K562 (cell line): ENCODE data around the gene INKA2. TPM values are rescaled to one million over a fixed set of nuclear protein-coding genes. Genes with fewer than 3 reads are reported as not detected.

ENCODE experiments used
- CBFB ChIP-seq: sonication (generic); formaldehyde crosslinking; IDR thresholded peaks from 2 replicates; pipeline ENCODE4 v1.4.0; 2020; ENCODE audit warnings: mild to moderate bottlenecking, missing genetic modification reagents
- CBX1 ChIP-seq: sonication (generic); IDR thresholded peaks from 2 replicates; pipeline ENCODE4 v1.6.1; 2016; ENCODE audit warnings: antibody characterized with exemption, low read depth, mild to moderate bottlenecking
- CHCHD3 ChIP-seq: fragments of 250-450 bp; sonication (Bioruptor Pico); IDR thresholded peaks from 2 replicates; pipeline ENCODE4 v2.1.2; 2022; ENCODE audit warnings: mild to moderate bottlenecking
- COPS2 ChIP-seq: fragments of 450-650 bp; conservative IDR thresholded peaks from 2 replicates; pipeline ENCODE4 v1.6.1; 2016; ENCODE audit warnings: mild to moderate bottlenecking, moderate library complexity
- CTBP1 ChIP-seq: fragments of 450-650 bp; IDR thresholded peaks from 2 replicates; pipeline ENCODE4 v1.6.1; 2016; ENCODE audit warnings: borderline replicate concordance
- ETV1 ChIP-seq: fragments of 450-650 bp; conservative IDR thresholded peaks from 2 replicates; pipeline ENCODE4 v1.6.1; 2016; ENCODE audit warnings: missing genetic modification characterization, control low read depth, low read depth, missing compliant biosample characterization
- FOXM1 ChIP-seq, 2 experiments: fragments of 450-650 bp in 1 of 2; sonication (generic) in 1 of 2; formaldehyde crosslinking in 1 of 2; IDR thresholded peaks; 2 replicates each; pipeline versions ENCODE4 v1.6.1 to v1.9.0; 2017 to 2022; ENCODE audit warnings: low read depth in 2 of 2, mild to moderate bottlenecking in 2 of 2, missing genetic modification reagents in 1 of 2, moderate library complexity in 1 of 2
- NELFE ChIP-seq: IDR thresholded peaks from 2 replicates; pipeline ENCODE4 v1.6.1; 2011; ENCODE audit warnings: mild to moderate bottlenecking; ENCODE audit not compliant: insufficient read depth, insufficient read length
- NFIC ChIP-seq: fragments of 450-650 bp; IDR thresholded peaks from 2 replicates; pipeline ENCODE4 v1.6.1; 2017; ENCODE audit warnings: mild to moderate bottlenecking, inconsistent platforms
- NR1H2 ChIP-seq: sonication (generic); formaldehyde crosslinking; IDR thresholded peaks from 2 replicates; pipeline ENCODE4 v1.4.0; 2020; ENCODE audit warnings: mild to moderate bottlenecking, missing genetic modification reagents
- PHB ChIP-seq: fragments of 250-450 bp; sonication (Bioruptor Pico); IDR thresholded peaks from 2 replicates; pipeline ENCODE4 v1.5.0; 2021
- POLR2G ChIP-seq: fragments of 200-400 bp; formaldehyde crosslinking; IDR thresholded peaks from 2 replicates; pipeline ENCODE4 v1.6.1; 2017; ENCODE audit warnings: low read depth, mild to moderate bottlenecking, antibody characterized with exemption, low read length, moderate library complexity
- RBM25 ChIP-seq: fragments of 200-400 bp; formaldehyde crosslinking; IDR thresholded peaks from 2 replicates; pipeline ENCODE4 v1.6.1; 2018; ENCODE audit warnings: low read length, low read depth, moderate library complexity; ENCODE audit not compliant: severe bottlenecking
- THRAP3 ChIP-seq: fragments of 450-650 bp; IDR thresholded peaks from 2 replicates; pipeline ENCODE4 v1.6.1; 2016; ENCODE audit warnings: mild to moderate bottlenecking, inconsistent platforms, borderline replicate concordance
- TRIM24 ChIP-seq, 2 experiments: fragments of 450-650 bp; IDR thresholded peaks; 2 replicates each; pipeline ENCODE4 v1.6.1; 2016
- XRCC5 ChIP-seq: fragments of 200-400 bp; formaldehyde crosslinking; IDR thresholded peaks from 2 replicates; pipeline ENCODE4 v1.6.1; 2017; ENCODE audit warnings: low read depth, mild to moderate bottlenecking, low read length
- ZNF121 ChIP-seq: sonication (generic); formaldehyde crosslinking; conservative IDR thresholded peaks from 2 replicates; pipeline ENCODE4 v1.8.0; 2022; ENCODE audit warnings: missing genetic modification reagents
- polyA plus RNA-seq, 8 experiments: library from polyadenylated mRNA; depleted of rRNA in 4 of 8; stranded (reverse) in 5 of 8; unstranded in 3 of 8; fragments of >200 nt; fragmentation: Nextera tagmentation in 2 of 8; fragmentation: Illumina TruSeq in 1 of 8; extraction: Ambion mirVana in 2 of 8; extraction: Trizol in 1 of 8; gene quantifications; 2 replicates each; pipeline versions ENCODE4 v1.2.1 to v1.2.3, GENCODE V29; 2011 to 2014; ENCODE audit warnings: inconsistent platforms in 1 of 8, missing spikeins in 1 of 8
- total RNA-seq, 7 experiments: library from RNA; depleted of rRNA in 6 of 7; stranded (reverse); fragments of >200 nt in 6 of 7; fragmentation: Illumina TruSeq in 2 of 7; extraction: Trizol in 2 of 7; gene quantifications; 2 replicates each; pipeline versions ENCODE4 v1.2.1 to v1.2.3, GENCODE V29; 2011 to 2021; ENCODE audit warnings: low replicate concordance in 1 of 7
- TF ChIP-seq, protein P1 (sequence below): fragments of 450-650 bp; IDR thresholded peaks from 2 replicates; pipeline ENCODE4 v1.6.1; 2016; ENCODE audit warnings: missing biosample characterization, missing genetic modification characterization
- TF ChIP-seq, protein P2 (sequence below): fragments of 450-650 bp; formaldehyde crosslinking; IDR thresholded peaks from 2 replicates; pipeline ENCODE4 v1.4.0; 2022; ENCODE audit warnings: mild to moderate bottlenecking, moderate library complexity
- TF ChIP-seq, protein P3 (sequence below), 3 experiments: IDR thresholded peaks in 2 of 3; conservative IDR thresholded peaks in 1 of 3; 2 replicates each; pipeline ENCODE4 v1.5.1; 2011 to 2012; ENCODE audit warnings: low read length in 3 of 3, mild to moderate bottlenecking in 3 of 3, control low read depth in 2 of 3, improper control_type of control experiment in 1 of 3, inconsistent platforms in 1 of 3, low read depth in 1 of 3, mixed read lengths in 1 of 3, moderate library complexity in 1 of 3; ENCODE audit not compliant: insufficient read depth in 2 of 3
- TF ChIP-seq, protein P4 (sequence below), 2 experiments: fragments of 450-650 bp; conservative IDR thresholded peaks; 2 replicates each; pipeline ENCODE4 v1.6.1; 2017; ENCODE audit warnings: mild to moderate bottlenecking in 2 of 2, moderate library complexity in 2 of 2

The INKA2 gene
- total and polyA plus RNA-seq, 9 of the 15 experiments (the other 6 are each of a cell fraction or from before 2014, with no cell fraction given): 0.04 to 1.4 (median 0.26) TPM; not detected in 1

DNA sequence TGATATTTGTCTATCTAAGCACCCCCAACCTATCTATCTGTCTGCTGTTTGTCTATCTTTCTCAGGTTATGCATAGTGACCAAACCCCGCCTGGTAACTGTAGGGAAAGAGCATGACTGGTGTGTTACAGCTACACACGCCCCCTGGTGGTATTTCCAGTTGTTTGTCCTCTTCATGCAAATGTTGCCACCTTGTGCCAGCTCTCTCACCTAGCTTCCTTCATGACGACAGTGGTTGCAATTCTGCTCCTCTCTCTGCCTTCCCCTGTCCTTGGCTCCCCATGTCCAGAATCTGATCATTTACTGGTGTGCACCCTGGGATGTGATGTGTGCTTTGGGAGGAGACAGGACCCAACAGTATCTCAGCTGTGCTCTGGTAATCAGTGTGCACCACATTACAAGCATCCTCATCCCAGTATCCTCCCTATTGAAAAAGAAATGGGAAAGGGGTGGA, 8.1 kb upstream of the INKA2 start (continued):
- TF ChIP-seq CBX1 (peak; percentile 92; the same call in 1 of the 2 replicates), CTBP1 (peak; percentile 59; the same call in 1 of the 2 replicates), COPS2 (no peak), TRIM24 (IDR thresholded peaks at IDR 0.05) (peak; percentile 89 to 91; a peak in 2 of 4 replicates), POLR2G (no peak), CBFB (CRISPR knock-in tag) (no peak), PHB (CRISPR knock-in tag) (no peak), ZNF121 (CRISPR knock-in tag) (no peak), ETV1 (tag) (peak; percentile 25), THRAP3 (0 out of 2 replicates have a peak, but pooled peaks have one; percentile 22), RBM25 (peak; percentile 99), NELFE (no peak), CHCHD3 (CRISPR knock-in tag) (no peak), NR1H2 (0 out of 2 replicates have a peak, but pooled peaks have one; percentile 44), FOXM1 (IDR thresholded peaks at IDR 0.05; ENCODE audit: low read depth) (peak; percentile 38; the same call in 1 of the 2 replicates), FOXM1 (CRISPR knock-in tag; IDR thresholded peaks at IDR 0.05; ENCODE audit: low read depth) (no peak), NFIC (peak; percentile 34; the same call in 1 of the 2 replicates), XRCC5 (peak; percentile 86; the same call in 1 of the 2 replicates)
- TF ChIP-seq, protein P1, sequence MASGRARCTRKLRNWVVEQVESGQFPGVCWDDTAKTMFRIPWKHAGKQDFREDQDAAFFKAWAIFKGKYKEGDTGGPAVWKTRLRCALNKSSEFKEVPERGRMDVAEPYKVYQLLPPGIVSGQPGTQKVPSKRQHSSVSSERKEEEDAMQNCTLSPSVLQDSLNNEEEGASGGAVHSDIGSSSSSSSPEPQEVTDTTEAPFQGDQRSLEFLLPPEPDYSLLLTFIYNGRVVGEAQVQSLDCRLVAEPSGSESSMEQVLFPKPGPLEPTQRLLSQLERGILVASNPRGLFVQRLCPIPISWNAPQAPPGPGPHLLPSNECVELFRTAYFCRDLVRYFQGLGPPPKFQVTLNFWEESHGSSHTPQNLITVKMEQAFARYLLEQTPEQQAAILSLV (tag): peak; percentile 64; the same call in 1 of the 2 replicates
- TF ChIP-seq, protein P2, sequence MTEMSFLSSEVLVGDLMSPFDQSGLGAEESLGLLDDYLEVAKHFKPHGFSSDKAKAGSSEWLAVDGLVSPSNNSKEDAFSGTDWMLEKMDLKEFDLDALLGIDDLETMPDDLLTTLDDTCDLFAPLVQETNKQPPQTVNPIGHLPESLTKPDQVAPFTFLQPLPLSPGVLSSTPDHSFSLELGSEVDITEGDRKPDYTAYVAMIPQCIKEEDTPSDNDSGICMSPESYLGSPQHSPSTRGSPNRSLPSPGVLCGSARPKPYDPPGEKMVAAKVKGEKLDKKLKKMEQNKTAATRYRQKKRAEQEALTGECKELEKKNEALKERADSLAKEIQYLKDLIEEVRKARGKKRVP (CRISPR knock-in tag): peak; percentile 71
- TF ChIP-seq, protein P3, sequence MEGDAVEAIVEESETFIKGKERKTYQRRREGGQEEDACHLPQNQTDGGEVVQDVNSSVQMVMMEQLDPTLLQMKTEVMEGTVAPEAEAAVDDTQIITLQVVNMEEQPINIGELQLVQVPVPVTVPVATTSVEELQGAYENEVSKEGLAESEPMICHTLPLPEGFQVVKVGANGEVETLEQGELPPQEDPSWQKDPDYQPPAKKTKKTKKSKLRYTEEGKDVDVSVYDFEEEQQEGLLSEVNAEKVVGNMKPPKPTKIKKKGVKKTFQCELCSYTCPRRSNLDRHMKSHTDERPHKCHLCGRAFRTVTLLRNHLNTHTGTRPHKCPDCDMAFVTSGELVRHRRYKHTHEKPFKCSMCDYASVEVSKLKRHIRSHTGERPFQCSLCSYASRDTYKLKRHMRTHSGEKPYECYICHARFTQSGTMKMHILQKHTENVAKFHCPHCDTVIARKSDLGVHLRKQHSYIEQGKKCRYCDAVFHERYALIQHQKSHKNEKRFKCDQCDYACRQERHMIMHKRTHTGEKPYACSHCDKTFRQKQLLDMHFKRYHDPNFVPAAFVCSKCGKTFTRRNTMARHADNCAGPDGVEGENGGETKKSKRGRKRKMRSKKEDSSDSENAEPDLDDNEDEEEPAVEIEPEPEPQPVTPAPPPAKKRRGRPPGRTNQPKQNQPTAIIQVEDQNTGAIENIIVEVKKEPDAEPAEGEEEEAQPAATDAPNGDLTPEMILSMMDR (IDR thresholded peaks at IDR 0.05 in 2 of 3, conservative IDR thresholded peaks at IDR 0.05 in 1 of 3; ENCODE audit: insufficient read depth in 2 of 3, low read depth in 1 of 3, low read length in 3 of 3): peak; percentile 98 to 99 (median 98)
- TF ChIP-seq, protein P4, sequence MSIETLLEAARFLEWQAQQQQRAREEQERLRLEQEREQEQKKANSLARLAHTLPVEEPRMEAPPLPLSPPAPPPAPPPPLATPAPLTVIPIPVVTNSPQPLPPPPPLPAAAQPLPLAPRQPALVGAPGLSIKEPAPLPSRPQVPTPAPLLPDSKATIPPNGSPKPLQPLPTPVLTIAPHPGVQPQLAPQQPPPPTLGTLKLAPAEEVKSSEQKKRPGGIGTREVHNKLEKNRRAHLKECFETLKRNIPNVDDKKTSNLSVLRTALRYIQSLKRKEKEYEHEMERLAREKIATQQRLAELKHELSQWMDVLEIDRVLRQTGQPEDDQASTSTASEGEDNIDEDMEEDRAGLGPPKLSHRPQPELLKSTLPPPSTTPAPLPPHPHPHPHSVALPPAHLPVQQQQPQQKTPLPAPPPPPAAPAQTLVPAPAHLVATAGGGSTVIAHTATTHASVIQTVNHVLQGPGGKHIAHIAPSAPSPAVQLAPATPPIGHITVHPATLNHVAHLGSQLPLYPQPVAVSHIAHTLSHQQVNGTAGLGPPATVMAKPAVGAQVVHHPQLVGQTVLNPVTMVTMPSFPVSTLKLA (conservative IDR thresholded peaks at IDR 0.05): peak in 1 of 2 experiments; percentile 27; a peak in 1 of 4 replicates
